Effector memory CD4-positive, alpha-beta T cell (primary cell): ENCODE data around the gene TBL1X.
"Not testable (repeated sequence)": the region's sequence is repeated elsewhere in the genome, so short reads cannot be mapped to it uniquely, and the experiment has no call there.

ENCODE experiments used
- DNase-seq, 3 donors: peaks; one replicate each; pipeline ENCODE4 v3.0.0-alpha.2; 2020
- H3K27ac ChIP-seq: 2 replicates; pipeline ENCODE4 v1.7.0; 2013; ENCODE audit warnings: mild to moderate bottlenecking, low read length, moderate library complexity; ENCODE audit not compliant: insufficient read depth, poor library complexity, severe bottlenecking
- H3K27me3 ChIP-seq: replicated peaks from 2 replicates; pipeline ENCODE4 v1.7.0; 2013; ENCODE audit warnings: mild to moderate bottlenecking, low read length; ENCODE audit not compliant: insufficient read depth, control insufficient read depth, poor library complexity, severe bottlenecking
- H3K36me3 ChIP-seq: 2 replicates; pipeline ENCODE4 v1.7.0; 2013; ENCODE audit warnings: mild to moderate bottlenecking, low read length, moderate library complexity; ENCODE audit not compliant: control insufficient read depth, insufficient read depth
- H3K4me1 ChIP-seq: 2 replicates; pipeline ENCODE4 v1.7.0; 2013; ENCODE audit warnings: low read length, mild to moderate bottlenecking; ENCODE audit not compliant: control insufficient read depth, insufficient read depth, poor library complexity, severe bottlenecking
- H3K4me3 ChIP-seq: 2 replicates; pipeline ENCODE4 v1.7.0; 2013; ENCODE audit warnings: low read length, low read depth, mild to moderate bottlenecking; ENCODE audit not compliant: insufficient read depth, poor library complexity, severe bottlenecking
- H3K9me3 ChIP-seq: 2 replicates; pipeline ENCODE4 v1.7.0; 2013; ENCODE audit warnings: mild to moderate bottlenecking, low read length, moderate library complexity; ENCODE audit not compliant: control insufficient read depth

Gene TBL1X

DNA sequence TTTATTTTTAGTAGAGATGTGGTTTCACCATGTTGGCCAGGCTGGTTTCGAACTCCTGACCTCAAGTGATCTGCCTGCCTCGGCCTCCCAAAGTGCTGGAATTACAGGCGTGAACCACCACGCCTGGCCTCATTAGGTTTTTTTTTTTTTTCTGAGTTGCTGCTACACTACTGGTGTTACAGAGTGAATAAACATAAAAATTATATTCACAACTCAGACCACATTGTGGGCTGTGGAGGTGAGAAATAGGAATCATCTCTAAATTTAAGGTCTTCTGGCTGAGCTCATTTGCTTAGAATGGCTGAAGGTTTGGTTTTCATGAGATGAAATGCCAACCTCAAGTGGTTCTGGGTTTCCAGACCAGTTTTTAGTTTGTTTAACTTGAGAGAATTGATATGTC is 10.6 kb downstream of the TBL1X start:
- not testable (repeated sequence) for H3K4me3 ChIP-seq, H3K27ac ChIP-seq, H3K36me3 ChIP-seq, DNase-seq, H3K4me1 ChIP-seq, H3K27me3 ChIP-seq, H3K9me3 ChIP-seq

DNA sequence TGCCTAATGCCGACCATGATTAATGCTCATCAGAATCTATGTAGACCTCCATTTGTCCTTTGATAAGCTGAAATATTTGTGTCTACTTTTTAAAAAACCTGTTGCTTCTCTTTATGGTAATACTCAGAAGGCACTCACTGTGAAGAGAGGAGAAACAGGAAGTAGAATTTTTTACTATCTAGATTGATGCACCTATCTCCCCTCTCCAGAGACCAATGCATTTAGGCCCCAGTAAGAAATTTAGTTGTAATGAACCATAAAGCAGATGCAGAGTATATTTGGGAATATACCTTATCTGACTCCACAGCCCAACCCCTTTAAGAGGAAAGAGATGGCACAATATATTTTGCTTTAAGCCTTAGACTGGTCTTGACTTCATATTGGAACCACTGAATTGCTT is 11.1 kb downstream of the TBL1X start:
- H3K36me3 ChIP-seq: no peaks in the 10 kb centered on the region
- H3K27me3 ChIP-seq: no peaks in the 10 kb centered on the region
- no peaks in the 10 kb centered on the region for H3K9me3 ChIP-seq
- H3K27ac ChIP-seq: no peak overlapping the region
- H3K4me1 ChIP-seq: no peaks in the 10 kb centered on the region
- no peak for DNase-seq
- no peak overlapping the region for H3K4me3 ChIP-seq

DNA sequence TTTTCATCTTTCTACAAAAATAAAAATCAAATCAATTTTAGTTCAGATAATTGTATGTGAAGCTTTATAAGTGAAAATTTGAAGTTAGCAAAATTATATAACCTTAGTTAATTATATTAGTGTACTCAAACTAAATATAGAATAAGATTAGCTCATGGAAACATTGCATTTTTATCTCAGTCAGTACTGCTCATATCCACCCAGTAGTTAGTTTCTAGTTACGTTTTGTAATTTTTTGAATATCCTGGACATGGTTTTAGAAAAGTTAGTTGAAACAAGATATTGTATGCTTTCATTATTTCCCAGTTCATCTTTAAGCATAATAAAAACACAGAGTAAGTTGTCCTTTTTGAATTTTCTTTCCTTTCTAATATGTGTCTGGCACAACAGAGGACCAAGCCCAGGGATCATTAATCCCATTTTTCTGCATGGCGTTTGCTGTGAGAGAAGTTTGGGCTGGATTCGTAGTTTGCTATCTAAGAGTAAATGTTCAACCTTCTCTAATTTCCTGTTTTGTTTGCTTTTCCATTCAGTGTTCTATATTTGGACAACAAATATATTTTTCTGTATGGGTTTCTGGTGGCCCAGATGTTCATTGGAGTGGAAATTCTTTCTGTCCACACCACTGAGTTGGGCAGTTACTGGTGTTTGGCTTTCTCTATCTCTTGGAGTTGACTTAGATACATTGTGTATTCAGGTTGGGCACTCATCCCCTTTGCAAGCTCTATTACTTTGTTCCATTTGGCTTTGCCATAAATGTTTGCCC is 12.1 kb downstream of the TBL1X start:
- Histone ChIP-seq H3K4me3 (no peak overlapping the region), H3K27me3 (no peaks in the 10 kb centered on the region), H3K36me3 (no peaks in the 10 kb centered on the region), H3K27ac (no peak overlapping the region), H3K4me1 (no peaks in the 10 kb centered on the region), H3K9me3 (no peaks in the 10 kb centered on the region)
- DNase-seq: no peak

GRCh38 chrX:9482408-9482807 is 17.6 kb downstream of the TBL1X start:
- H3K4me3 ChIP-seq: no peak overlapping the region
- DNase-seq: no peak

GRCh38 chrX:9482837-9483236 is 18.0 kb downstream of the TBL1X start:
- H3K9me3 ChIP-seq: no peaks in the 10 kb centered on the region
- no peak overlapping the region for H3K4me3 ChIP-seq
- H3K27ac ChIP-seq: no peak overlapping the region
- no peak for DNase-seq
- H3K4me1 ChIP-seq: no peaks in the 10 kb centered on the region
- H3K27me3 ChIP-seq: no peaks in the 10 kb centered on the region
- H3K36me3 ChIP-seq: no peaks in the 10 kb centered on the region

More at GRCh38 chrX:9482408-9482807, 17.6 kb downstream of the TBL1X start:
- Histone ChIP-seq H3K4me1 (no peaks in the 10 kb centered on the region), H3K36me3 (no peaks in the 10 kb centered on the region), H3K9me3 (no peaks in the 10 kb centered on the region), H3K27ac (no peak overlapping the region), H3K27me3 (no peaks in the 10 kb centered on the region)

GRCh38 chrX:9483376-9483775 is 18.5 kb downstream of the TBL1X start:
- no peak for DNase-seq
- Histone ChIP-seq H3K9me3 (no peaks in the 10 kb centered on the region), H3K27me3 (no peaks in the 10 kb centered on the region), H3K4me3 (no peak overlapping the region), H3K27ac (no peak overlapping the region), H3K4me1 (no peaks in the 10 kb centered on the region), H3K36me3 (no peaks in the 10 kb centered on the region)

DNA sequence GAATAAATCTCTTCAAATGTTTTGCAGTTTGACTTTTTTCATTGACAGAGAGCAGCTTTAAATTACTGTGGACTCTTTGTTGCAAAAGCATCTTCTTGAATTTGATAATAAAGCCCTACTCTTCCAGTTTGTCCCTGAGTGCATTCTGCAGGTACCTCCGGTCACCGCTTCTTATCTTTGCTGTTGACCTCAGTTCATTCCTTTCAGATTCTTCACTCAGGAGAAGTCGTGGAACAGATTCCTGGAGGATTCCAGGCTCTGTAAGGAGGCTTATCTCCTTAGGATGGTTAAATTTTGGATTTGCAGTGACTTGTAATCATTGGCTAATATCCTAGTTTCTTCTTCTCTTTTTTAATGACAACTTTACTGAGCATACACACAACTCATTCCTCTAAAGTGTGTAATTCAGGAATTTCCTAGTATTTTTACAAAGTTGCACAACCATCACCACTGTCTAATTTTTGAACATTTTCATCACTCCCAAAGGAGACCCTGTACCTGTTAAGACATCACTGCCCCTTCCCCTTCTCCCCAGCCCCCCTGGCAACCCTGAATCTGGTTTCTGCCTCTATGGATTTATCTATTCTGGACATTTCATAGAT is 22.0 kb downstream of the TBL1X start:
- Histone ChIP-seq H3K36me3 (no peaks in the 10 kb centered on the region), H3K4me3 (no peak overlapping the region), H3K27ac (no peak overlapping the region), H3K27me3 (no peaks in the 10 kb centered on the region), H3K9me3 (no peaks in the 10 kb centered on the region), H3K4me1 (no peaks in the 10 kb centered on the region)
- no peak for DNase-seq

DNA sequence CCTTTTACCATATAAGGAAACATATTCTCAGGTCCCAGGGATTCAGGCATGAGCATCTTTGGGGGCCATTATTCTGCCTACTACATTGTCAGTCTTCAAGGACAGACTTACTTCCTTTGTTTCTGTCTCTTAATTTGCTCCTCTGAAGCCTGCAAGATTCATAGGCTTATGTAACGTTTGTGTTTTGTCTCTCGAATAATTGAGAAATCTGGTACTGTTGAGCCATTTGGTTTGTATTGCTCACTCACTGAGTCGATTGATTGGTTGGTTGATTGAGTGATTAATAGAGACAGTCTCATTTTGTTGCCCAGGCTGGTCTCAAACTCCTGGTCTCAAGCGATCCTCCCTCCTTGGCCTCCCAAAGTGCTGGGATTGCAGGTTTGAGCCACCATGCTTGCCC is 23.7 kb downstream of the TBL1X start:
- no peak for DNase-seq
- H3K27me3 ChIP-seq: no peaks in the 10 kb centered on the region
- no peak overlapping the region for H3K27ac ChIP-seq
- no peaks in the 10 kb centered on the region for H3K36me3 ChIP-seq
- no peaks in the 10 kb centered on the region for H3K9me3 ChIP-seq
- H3K4me3 ChIP-seq: no peak overlapping the region
- H3K4me1 ChIP-seq: no peaks in the 10 kb centered on the region

GRCh38 chrX:9489234-9489633 is 24.4 kb downstream of the TBL1X start:
- Histone ChIP-seq H3K27ac (no peak overlapping the region), H3K4me1 (no peaks in the 10 kb centered on the region), H3K27me3 (no peaks in the 10 kb centered on the region), H3K36me3 (no peaks in the 10 kb centered on the region), H3K9me3 (no peaks in the 10 kb centered on the region), H3K4me3 (no peak overlapping the region)
- no peak for DNase-seq

- H3K27ac ChIP-seq: no peak overlapping the region
- H3K27me3 ChIP-seq: no peaks in the 10 kb centered on the region
- no peak overlapping the region for H3K4me3 ChIP-seq
- H3K4me1 ChIP-seq: no peaks in the 10 kb centered on the region
- H3K9me3 ChIP-seq: no peaks in the 10 kb centered on the region
- H3K36me3 ChIP-seq: no peaks in the 10 kb centered on the region
- DNase-seq: no peak
Observed at GRCh38 chrX:9492901-9493300, 28.0 kb downstream of the TBL1X start.
